Keratinocyte (primary cell): ENCODE results near the gene RER1. TPM values are rescaled to one million over a fixed set of nuclear protein-coding genes. Genes with fewer than 3 reads are reported as not detected.
A peak's percentile ranks its signal among the peaks of the same experiment; 100 is the strongest.

Experiments
- DNase-seq: peaks from one replicate; pipeline ENCODE4 v3.0.0-alpha.2; 2011; ENCODE audit warnings: low read depth, missing footprints, low spot score
- FAIRE-seq: peaks from 2 replicates; lab custom pipeline; 2011; peaks lifted over from hg19 to GRCh38; lab: Jason Lieb, UNC
- H2AFZ ChIP-seq: 2 replicates; pipeline ENCODE4 v1.6.0; 2012; ENCODE audit warnings: low read length, control low read depth, inconsistent platforms; ENCODE audit not compliant: control insufficient read depth
- H3K27ac ChIP-seq: 2 replicates; pipeline ENCODE4 v1.5.1; 2011; ENCODE audit warnings: low read length; ENCODE audit not compliant: control insufficient read depth, insufficient read depth
- H3K27me3 ChIP-seq: 3 replicates; pipeline ENCODE4 v1.6.0; 2011; ENCODE audit warnings: low read length; ENCODE audit not compliant: control insufficient read depth, insufficient read depth; ENCODE audit errors: extremely low read depth
- H3K36me3 ChIP-seq, 2 experiments: 2 replicates in 1 of 2; 3 replicates in 1 of 2; pipeline ENCODE4 v1.5.1; 2011; ENCODE audit warnings: low read length in 2 of 2, mild to moderate bottlenecking in 1 of 2; ENCODE audit not compliant: control insufficient read depth in 2 of 2, insufficient read depth in 2 of 2; ENCODE audit errors: extremely low read depth in 1 of 2
- H3K4me1 ChIP-seq: 3 replicates; pipeline ENCODE4 v1.5.1; 2011; ENCODE audit warnings: low read length; ENCODE audit not compliant: control insufficient read depth, insufficient read depth; ENCODE audit errors: extremely low read depth
- H3K4me2 ChIP-seq: 3 replicates; pipeline ENCODE4 v1.6.0; 2011; ENCODE audit warnings: low read depth, low read length; ENCODE audit not compliant: control insufficient read depth, insufficient read depth; ENCODE audit errors: extremely low read depth
- H3K4me3 ChIP-seq, 3 experiments: fragments of 200-600 bp in 1 of 3; sonication (generic) in 1 of 3; 2 replicates in 2 of 3; 3 replicates in 1 of 3; pipeline ENCODE4 v1.5.1; 2011 to 2016; ENCODE audit warnings: low read length in 3 of 3, mild to moderate bottlenecking in 3 of 3, control low read depth in 2 of 3, inconsistent platforms in 1 of 3, low read depth in 1 of 3, mixed read lengths in 1 of 3, mixed run types in 1 of 3, moderate library complexity in 1 of 3; ENCODE audit not compliant: control insufficient read depth in 2 of 3, insufficient read depth in 2 of 3; ENCODE audit errors: extremely low read depth in 1 of 3
- H3K79me2 ChIP-seq: 2 replicates; pipeline ENCODE4 v1.6.0; 2012; ENCODE audit warnings: low read length; ENCODE audit not compliant: control insufficient read depth, insufficient read depth
- H3K9ac ChIP-seq: 3 replicates; pipeline ENCODE4 v1.6.0; 2011; ENCODE audit warnings: low read length; ENCODE audit not compliant: control insufficient read depth, insufficient read depth; ENCODE audit errors: extremely low read depth
- H3K9me1 ChIP-seq: 3 replicates; pipeline ENCODE4 v1.6.0; 2011; ENCODE audit warnings: low read length; ENCODE audit not compliant: control insufficient read depth, insufficient read depth; ENCODE audit errors: extremely low read depth
- H3K9me3 ChIP-seq: 2 replicates; pipeline ENCODE4 v1.5.1; 2012; ENCODE audit warnings: low read depth, low read length; ENCODE audit not compliant: control insufficient read depth
- H4K20me1 ChIP-seq: 3 replicates; pipeline ENCODE4 v1.6.0; 2011; ENCODE audit warnings: low read length; ENCODE audit not compliant: control insufficient read depth, insufficient read depth; ENCODE audit errors: extremely low read depth
- EZH2 ChIP-seq: IDR thresholded peaks from one replicate; pipeline ENCODE4 v1.6.1; 2012; ENCODE audit warnings: inconsistent platforms, mild to moderate bottlenecking, low read length, moderate library complexity
- dilution Hi-C: fragments of 300-500 bp; cut with MboI; formaldehyde crosslinking; loops from one replicate; pipeline ENCODE4 v1.7.0; 2020; ENCODE audit warnings: low sequenced_read_pairs; ENCODE audit not compliant: extremely low pct_ligation_motif_present
- polyA plus RNA-seq, 5 experiments: library from polyadenylated mRNA; depleted of rRNA in 3 of 5; stranded (reverse) in 3 of 5; stranded (forward) in 1 of 5; unstranded in 1 of 5; fragments of >200 nt; gene quantifications; 1 replicate in 1 of 5; 2 replicates in 3 of 5; 3 replicates in 1 of 5; pipeline versions ENCODE4 v1.2.1 to v1.2.3, GENCODE V29; 2011 to 2012; ENCODE audit warnings: missing spikeins in 2 of 5, low read depth in 1 of 5, low replicate concordance in 1 of 5
- TF ChIP-seq, protein P1 (sequence below), 3 experiments: IDR thresholded peaks in 1 of 3; conservative IDR thresholded peaks in 1 of 3; optimal IDR thresholded peaks in 1 of 3; 2 replicates in 2 of 3; 3 replicates in 1 of 3; pipeline versions ENCODE3 to v1.5.1; 2011; ENCODE audit warnings: low read length in 3 of 3, mild to moderate bottlenecking in 3 of 3, moderate library complexity in 2 of 3, control low read depth in 1 of 3, inconsistent platforms in 1 of 3; ENCODE audit not compliant: insufficient read depth in 2 of 3; ENCODE audit errors: extremely low read depth in 1 of 3

The RER1 gene
- polyA plus RNA-seq, 1 donor (not counting 4 experiments of a cell fraction or from before 2014, with no cell fraction given) = 297 TPM

DNA sequence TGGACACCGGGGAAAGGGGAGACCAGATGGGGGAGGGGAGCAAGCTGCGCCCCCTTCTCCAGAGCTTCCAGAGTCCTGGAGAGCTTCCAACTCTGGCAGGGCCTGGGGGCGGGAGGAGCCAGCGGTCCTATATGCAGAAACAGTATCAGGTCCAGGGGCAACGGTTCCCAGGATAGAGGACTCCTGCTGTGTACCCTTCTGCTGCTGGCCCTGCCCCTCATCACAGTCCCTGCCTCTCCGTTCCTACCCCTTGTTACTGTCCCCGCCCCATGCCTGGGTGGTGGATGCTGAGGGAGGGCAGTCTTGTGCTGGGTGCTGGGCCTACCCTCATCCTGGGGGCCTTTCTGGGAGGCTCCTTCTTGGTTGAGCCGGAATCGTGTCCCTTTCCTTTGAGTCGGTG, 39.9 kb downstream of the RER1 start:
- DNase-seq (no peak), FAIRE-seq (no peak)
- dilution Hi-C loops = no loop called here
- Histone ChIP-seq H3K36me3 (peaks cover 12 to 41% of the 10 kb centered on the region in 2 experiments), H3K27ac (peak overlapping the region; percentile 10), H3K4me1 (peaks cover 45% of the 10 kb centered on the region), H2AFZ (no peak overlapping the region), H3K4me2 (peak overlapping the region; percentile 97), H3K4me3 (peak overlapping the region; percentile 41 to 79 (median 62)), H3K79me2 (peaks cover 86% of the 10 kb centered on the region), H4K20me1 (peaks cover 26% of the 10 kb centered on the region), H3K9me3 (peaks cover 2% of the 10 kb centered on the region), H3K9ac (peak overlapping the region; percentile 60), H3K9me1 (no peaks in the 10 kb centered on the region), H3K27me3 (no peaks in the 10 kb centered on the region)
- TF ChIP-seq, protein P1, sequence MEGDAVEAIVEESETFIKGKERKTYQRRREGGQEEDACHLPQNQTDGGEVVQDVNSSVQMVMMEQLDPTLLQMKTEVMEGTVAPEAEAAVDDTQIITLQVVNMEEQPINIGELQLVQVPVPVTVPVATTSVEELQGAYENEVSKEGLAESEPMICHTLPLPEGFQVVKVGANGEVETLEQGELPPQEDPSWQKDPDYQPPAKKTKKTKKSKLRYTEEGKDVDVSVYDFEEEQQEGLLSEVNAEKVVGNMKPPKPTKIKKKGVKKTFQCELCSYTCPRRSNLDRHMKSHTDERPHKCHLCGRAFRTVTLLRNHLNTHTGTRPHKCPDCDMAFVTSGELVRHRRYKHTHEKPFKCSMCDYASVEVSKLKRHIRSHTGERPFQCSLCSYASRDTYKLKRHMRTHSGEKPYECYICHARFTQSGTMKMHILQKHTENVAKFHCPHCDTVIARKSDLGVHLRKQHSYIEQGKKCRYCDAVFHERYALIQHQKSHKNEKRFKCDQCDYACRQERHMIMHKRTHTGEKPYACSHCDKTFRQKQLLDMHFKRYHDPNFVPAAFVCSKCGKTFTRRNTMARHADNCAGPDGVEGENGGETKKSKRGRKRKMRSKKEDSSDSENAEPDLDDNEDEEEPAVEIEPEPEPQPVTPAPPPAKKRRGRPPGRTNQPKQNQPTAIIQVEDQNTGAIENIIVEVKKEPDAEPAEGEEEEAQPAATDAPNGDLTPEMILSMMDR (optimal IDR thresholded peaks at IDR 0.05 in 1 of 3, IDR thresholded peaks at IDR 0.05 in 1 of 3, conservative IDR thresholded peaks at IDR 0.05 in 1 of 3; ENCODE audit: extremely low read depth in 1 of 3, insufficient read depth in 2 of 3, low read length in 3 of 3) = no peak
- TF ChIP-seq EZH2 = no peak

DNA sequence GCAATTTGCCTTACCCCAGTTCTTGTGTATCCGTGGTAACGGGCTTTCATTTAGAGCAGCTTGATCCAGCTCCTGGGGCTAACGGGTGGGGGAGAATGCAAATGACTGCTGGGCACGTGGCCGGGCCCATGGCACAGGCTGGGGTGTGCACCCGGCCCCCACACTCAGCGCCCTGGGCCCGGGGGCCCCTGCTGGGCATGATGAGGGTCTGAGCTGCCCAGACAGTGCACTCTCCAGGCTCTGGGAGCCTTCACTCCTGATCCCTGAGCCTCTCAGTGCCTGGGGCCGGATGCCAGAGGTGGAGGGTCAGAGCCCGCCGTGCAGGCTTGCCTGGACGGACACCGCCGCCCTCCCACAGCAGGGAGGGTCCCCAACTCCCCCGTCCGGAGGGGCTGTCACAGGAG, 40.8 kb downstream of the RER1 start:
- TF ChIP-seq, protein P1 (optimal IDR thresholded peaks at IDR 0.05 in 1 of 3, IDR thresholded peaks at IDR 0.05 in 1 of 3, conservative IDR thresholded peaks at IDR 0.05 in 1 of 3; ENCODE audit: extremely low read depth in 1 of 3, insufficient read depth in 2 of 3, low read length in 3 of 3) = no peak
- H3K4me1 ChIP-seq = peaks cover 39% of the 10 kb centered on the region
- H3K9me3 ChIP-seq = peaks cover 2% of the 10 kb centered on the region
- peaks cover 14 to 42% of the 10 kb centered on the region in 2 experiments for H3K36me3 ChIP-seq
- FAIRE-seq (no peak), DNase-seq (no peak)
- H4K20me1 ChIP-seq = peaks cover 27% of the 10 kb centered on the region
- H3K27ac ChIP-seq = no peak overlapping the region
- H3K4me2 ChIP-seq = no peak overlapping the region
- H3K9me1 ChIP-seq = no peaks in the 10 kb centered on the region
- H3K4me3 ChIP-seq = no peak overlapping the region
- H3K9ac ChIP-seq = no peak overlapping the region
- no peak overlapping the region for H2AFZ ChIP-seq
- peaks cover 95% of the 10 kb centered on the region for H3K79me2 ChIP-seq
- dilution Hi-C loops = no loop called here
- H3K27me3 ChIP-seq = no peaks in the 10 kb centered on the region
